GM18526 (cell line): ENCODE measurements around the gene ANKRD13C.

Experiments
- POLR2A ChIP-seq: IDR thresholded peaks from 3 replicates; pipeline ENCODE4 v1.6.1; 2011; ENCODE audit not compliant: insufficient read length; ENCODE audit errors: extremely low read depth

Gene ANKRD13C

GRCh38 chr1:70361727-70362398, 7.3 kb upstream of the ANKRD13C start:
- no peak for TF ChIP-seq POLR2A

- TF ChIP-seq POLR2A: no peak
These were observed 5.8 kb upstream of the ANKRD13C start for GRCh38 chr1:70360321-70360720.

GRCh38 chr1:70358921-70359564, 4.5 kb upstream of the ANKRD13C start:
- TF ChIP-seq POLR2A: no peak

GRCh38 chr1:70355920-70356319, 1.4 kb upstream of the ANKRD13C start:
- no peak for TF ChIP-seq POLR2A

- TF ChIP-seq POLR2A: no peak
These were observed 537 bp upstream of the ANKRD13C start for GRCh38 chr1:70355111-70355407.

- TF ChIP-seq POLR2A: no peak
These were observed 756 bp downstream of the ANKRD13C start for GRCh38 chr1:70353601-70354331.

GRCh38 chr1:70353044-70353443, 1.5 kb downstream of the ANKRD13C start:
- no peak for TF ChIP-seq POLR2A

- TF ChIP-seq POLR2A: no peak
These were observed 5.9 kb downstream of the ANKRD13C start for GRCh38 chr1:70348399-70349165.

GRCh38 chr1:70336050-70336449, 18.5 kb downstream of the ANKRD13C start:
- no peak for TF ChIP-seq POLR2A

GRCh38 chr1:70334436-70334835, 20.1 kb downstream of the ANKRD13C start:
- no peak for TF ChIP-seq POLR2A

GRCh38 chr1:70333245-70333644, 21.3 kb downstream of the ANKRD13C start:
- TF ChIP-seq POLR2A: no peak

- TF ChIP-seq POLR2A: no peak
These were observed 22.6 kb downstream of the ANKRD13C start for GRCh38 chr1:70331962-70332361.

- TF ChIP-seq POLR2A: no peak
These were observed 27.0 kb downstream of the ANKRD13C start for GRCh38 chr1:70327306-70328076.

- TF ChIP-seq POLR2A: no peak
These were observed 29.8 kb downstream of the ANKRD13C start for GRCh38 chr1:70324683-70325082.

GRCh38 chr1:70319750-70320149, 34.8 kb downstream of the ANKRD13C start:
- no peak for TF ChIP-seq POLR2A

GRCh38 chr1:70318191-70318590, 36.3 kb downstream of the ANKRD13C start:
- TF ChIP-seq POLR2A: no peak

- no peak for TF ChIP-seq POLR2A
These were observed 37.4 kb downstream of the ANKRD13C start for GRCh38 chr1:70317087-70317486.
